GM10847 (cell line): ENCODE results near the gene SCNN1B.

Source experiments
- POLR2A ChIP-seq: IDR thresholded peaks from 2 replicates; pipeline ENCODE4 v1.6.1; 2011; ENCODE audit not compliant: insufficient read length; ENCODE audit errors: extremely low read depth

The SCNN1B gene

GRCh38 chr16:23282568-23282967, 19.5 kb upstream of the SCNN1B start:
- TF ChIP-seq POLR2A: no peak

- no peak for TF ChIP-seq POLR2A
These were observed 18.5 kb upstream of the SCNN1B start for GRCh38 chr16:23283571-23283970.

- TF ChIP-seq POLR2A: no peak
These were observed 17.5 kb upstream of the SCNN1B start for GRCh38 chr16:23284584-23284983.

GRCh38 chr16:23286131-23286532, 16.0 kb upstream of the SCNN1B start:
- no peak for TF ChIP-seq POLR2A

GRCh38 chr16:23288209-23288608, 13.9 kb upstream of the SCNN1B start:
- no peak for TF ChIP-seq POLR2A

- no peak for TF ChIP-seq POLR2A
These were observed 13.2 kb upstream of the SCNN1B start for GRCh38 chr16:23288726-23289512.

GRCh38 chr16:23290189-23291062, 11.7 kb upstream of the SCNN1B start:
- no peak for TF ChIP-seq POLR2A

GRCh38 chr16:23293016-23293415, 9.1 kb upstream of the SCNN1B start:
- no peak for TF ChIP-seq POLR2A

- no peak for TF ChIP-seq POLR2A
These were observed 7.8 kb upstream of the SCNN1B start for GRCh38 chr16:23294260-23294659.

GRCh38 chr16:23296994-23297393, 5.1 kb upstream of the SCNN1B start:
- no peak for TF ChIP-seq POLR2A

- no peak for TF ChIP-seq POLR2A
These were observed 3.7 kb upstream of the SCNN1B start for GRCh38 chr16:23298290-23298915.

- TF ChIP-seq POLR2A: no peak
These were observed 654 bp upstream of the SCNN1B start for GRCh38 chr16:23301251-23302044.

GRCh38 chr16:23303685-23304084, 1.6 kb downstream of the SCNN1B start:
- TF ChIP-seq POLR2A: no peak

GRCh38 chr16:23304620-23305019, 2.5 kb downstream of the SCNN1B start:
- TF ChIP-seq POLR2A: no peak
